Fibroblast of upper back skin (primary cell): ENCODE measurements around the gene ST6GALNAC6.
"Not testable (repeated sequence)": the region's sequence is repeated elsewhere in the genome, so short reads cannot be mapped to it uniquely, and the experiment has no call there.

Source experiments
- DNase-seq: peaks from one replicate; pipeline ENCODE4 v3.0.0-alpha.2; 2013

The ST6GALNAC6 gene

DNA sequence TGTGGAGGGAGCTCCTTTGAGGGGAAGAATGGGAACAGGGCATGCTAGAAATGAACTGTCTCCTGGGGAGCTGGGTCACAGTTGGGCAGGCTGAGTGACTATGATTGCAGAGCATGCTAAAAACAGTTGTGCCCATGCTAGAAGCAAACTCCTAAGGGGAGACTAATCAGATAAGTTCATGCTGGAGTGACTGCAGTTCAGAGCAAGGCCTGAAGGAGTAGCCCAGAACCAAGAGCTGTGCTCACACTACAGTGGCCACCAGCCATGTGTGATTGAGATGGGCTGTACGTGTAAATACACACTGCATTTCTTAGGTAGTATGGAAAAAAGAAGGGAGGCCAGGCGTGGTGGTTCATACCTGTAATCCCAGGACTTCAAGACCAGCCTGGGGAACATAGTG, 11.6 kb downstream of the ST6GALNAC6 start:
- DNase-seq = no peak

GRCh38 chr9:127886401-127886972, 12.9 kb downstream of the ST6GALNAC6 start:
- DNase-seq = no peak

- DNase-seq = no peak
These were observed 13.7 kb downstream of the ST6GALNAC6 start for GRCh38 chr9:127885508-127886281.

GRCh38 chr9:127884976-127885490, 14.4 kb downstream of the ST6GALNAC6 start:
- no peak for DNase-seq

GRCh38 chr9:127884427-127884911, 14.9 kb downstream of the ST6GALNAC6 start:
- no peak for DNase-seq

DNA sequence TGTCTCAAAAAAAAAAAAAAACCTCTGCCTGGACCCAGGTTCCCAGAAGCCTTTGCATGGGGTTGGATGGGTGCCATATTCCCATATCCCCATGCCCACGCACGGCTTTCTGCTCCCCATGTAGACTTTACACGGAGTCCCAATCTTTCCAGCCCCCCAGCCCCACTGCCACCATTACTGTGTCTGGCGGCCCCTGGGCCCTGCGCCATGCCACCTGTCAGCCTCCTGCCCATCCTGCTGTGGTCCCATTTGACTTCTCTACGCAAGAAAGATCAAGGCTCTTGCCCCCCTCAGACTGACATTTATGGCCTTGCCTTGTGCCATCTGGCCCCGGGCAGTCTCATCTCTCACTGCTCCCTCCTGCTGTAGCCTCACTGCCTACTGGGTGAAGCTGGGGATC, 15.4 kb downstream of the ST6GALNAC6 start:
- DNase-seq = no peak

- not testable (repeated sequence) for DNase-seq
These were observed 17.7 kb downstream of the ST6GALNAC6 start for GRCh38 chr9:127881715-127882114.

DNA sequence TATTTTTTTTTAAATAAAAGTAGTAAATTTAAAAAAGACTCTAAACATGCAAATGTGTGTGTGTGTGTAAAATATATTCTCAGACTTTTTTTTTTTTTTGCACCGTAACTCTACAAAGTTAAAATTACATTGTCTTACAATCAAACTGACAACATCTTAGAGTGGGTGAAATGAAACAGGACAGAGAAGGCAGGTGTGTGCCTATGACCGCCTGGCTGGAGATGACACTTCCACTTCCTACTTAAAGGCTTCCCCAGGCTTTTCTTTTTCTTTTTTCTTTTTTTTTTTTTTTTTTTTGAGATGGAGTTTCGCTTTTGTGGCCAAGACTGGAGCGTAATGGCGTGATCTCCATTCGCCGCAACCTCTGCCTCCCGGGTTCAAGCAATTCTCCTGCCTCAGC, 19.3 kb downstream of the ST6GALNAC6 start:
- no peak for DNase-seq

DNA sequence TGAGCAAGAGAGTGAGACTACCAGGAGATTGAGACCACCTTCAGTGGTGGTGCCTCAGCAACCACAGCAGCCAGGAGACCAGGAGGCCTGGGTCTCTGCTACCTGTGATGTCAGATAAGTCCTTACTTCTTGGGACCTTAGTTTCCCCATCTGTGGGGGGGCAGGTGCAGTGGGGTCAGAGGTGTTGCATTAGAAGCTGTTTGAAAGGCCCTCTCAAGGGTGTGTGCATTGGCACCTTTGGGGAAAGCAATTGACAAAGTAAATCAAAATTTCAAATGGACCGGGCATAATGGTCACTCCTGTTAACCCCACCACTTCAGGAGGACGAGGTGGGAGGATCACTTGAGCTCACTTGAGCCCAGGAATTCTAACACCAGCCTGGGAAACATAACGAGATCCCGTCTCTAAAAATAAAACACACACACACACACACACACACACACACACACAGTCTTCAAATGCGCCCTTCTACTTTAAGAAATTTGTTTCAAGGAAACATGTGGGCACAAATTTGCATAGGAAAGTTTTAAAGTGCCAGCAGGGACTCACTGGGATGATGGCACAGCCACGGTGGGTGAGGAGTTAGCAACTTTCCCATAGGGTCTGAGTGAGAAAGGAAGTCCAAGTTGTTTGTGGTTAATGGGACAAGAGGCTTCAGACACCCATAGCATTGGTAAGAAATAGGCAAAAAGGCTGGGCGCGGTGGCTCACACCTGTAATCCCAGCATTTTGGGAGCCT, 20.6 kb downstream of the ST6GALNAC6 start:
- no peak for DNase-seq

GRCh38 chr9:127878001-127878651, 21.3 kb downstream of the ST6GALNAC6 start:
- DNase-seq = no peak

GRCh38 chr9:127877566-127877998, 21.8 kb downstream of the ST6GALNAC6 start, which contains the start of gene AK1:
TSS of gene AK1 (minus strand) at chr9:127877675. CDS start at chr9:127874617, 3,058 bp downstream.
- peak; percentile 60 for DNase-seq

DNA sequence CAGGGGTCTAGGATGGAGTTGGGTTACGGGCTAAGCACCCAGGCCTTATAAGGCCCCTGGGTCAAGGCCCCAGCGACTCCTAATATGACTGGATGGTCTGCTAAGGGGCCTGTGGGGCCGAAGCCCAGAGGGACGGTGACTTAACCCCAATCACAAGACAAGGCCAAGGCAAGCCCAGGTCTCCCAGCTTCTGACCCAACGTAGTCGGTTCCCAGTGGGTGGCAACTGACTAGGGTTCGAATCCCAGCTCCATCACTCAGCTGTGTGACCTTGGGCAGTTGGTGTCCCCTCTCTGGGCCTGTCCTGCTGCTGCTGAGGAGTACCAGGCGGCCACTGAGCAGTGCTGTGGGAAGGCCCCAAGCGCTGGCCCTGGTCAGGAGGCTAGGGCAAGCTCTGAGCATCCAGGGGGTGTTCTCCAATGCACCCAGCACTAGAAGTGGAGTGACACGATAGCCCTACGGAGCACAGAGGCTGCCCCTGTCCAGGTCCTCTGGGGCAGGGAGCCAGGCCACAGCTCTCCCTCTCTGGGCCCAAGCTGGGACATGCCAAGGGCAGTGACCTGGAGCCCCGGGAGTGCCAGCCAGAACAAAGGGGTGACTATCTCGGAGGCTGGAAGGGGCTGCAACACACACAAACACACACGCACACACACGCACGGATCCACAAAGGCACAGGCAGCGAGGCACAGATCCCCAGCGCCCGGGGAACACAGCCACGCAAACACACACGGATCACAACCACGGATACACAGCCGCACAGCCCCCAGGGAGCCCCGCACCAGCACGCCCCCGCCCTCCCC, 22.4 kb downstream of the ST6GALNAC6 start:
- DNase-seq = no peak

- DNase-seq = no peak
These were observed 23.2 kb downstream of the ST6GALNAC6 start for GRCh38 chr9:127876026-127876763.

GRCh38 chr9:127875306-127875966, 24.0 kb downstream of the ST6GALNAC6 start:
- peak; percentile 69 for DNase-seq

DNA sequence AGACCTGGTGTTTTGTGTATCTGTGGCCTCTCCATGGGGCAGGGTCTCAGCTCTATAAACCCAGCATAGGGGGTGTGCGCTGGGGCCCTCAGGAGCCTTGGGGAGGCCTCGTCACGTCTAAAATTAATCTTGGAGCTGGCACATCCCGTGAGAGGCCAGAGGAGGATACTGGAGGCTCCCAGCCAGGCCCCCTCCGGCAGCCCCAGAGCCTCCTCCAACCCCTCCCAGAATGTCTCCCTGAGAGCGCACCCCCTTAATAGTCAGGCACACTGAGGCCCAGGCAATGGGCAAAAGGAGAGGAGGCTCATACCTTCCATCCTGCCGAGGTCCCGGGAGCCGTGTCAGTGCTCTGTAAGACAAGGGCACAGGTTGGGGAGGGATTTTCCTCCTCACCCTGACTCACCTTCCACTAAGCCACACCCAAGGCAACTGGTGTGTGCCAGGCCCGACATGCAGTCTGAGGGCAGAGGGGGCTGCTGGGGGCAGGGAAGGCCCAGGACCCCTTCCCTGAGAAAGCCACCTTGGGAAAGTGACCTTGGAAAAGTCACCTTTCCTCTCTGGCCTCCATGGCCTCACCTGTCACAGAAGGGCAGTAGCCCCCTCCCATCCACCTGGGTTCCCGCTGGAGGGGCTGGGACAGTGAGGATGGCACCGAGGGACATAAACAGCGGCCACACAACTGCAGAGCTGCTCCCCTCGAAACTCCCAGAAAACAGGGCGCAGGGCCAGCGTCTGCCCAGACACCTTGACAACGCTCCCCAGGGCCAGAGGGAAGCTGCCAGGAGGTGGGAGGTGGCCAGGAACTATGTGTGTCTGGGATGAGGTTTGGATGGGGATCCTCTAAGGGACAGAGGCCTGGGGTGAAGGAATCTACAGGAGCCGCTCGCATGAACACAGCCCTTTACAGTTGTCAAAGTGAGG, 24.8 kb downstream of the ST6GALNAC6 start:
- DNase-seq = no peak

DNA sequence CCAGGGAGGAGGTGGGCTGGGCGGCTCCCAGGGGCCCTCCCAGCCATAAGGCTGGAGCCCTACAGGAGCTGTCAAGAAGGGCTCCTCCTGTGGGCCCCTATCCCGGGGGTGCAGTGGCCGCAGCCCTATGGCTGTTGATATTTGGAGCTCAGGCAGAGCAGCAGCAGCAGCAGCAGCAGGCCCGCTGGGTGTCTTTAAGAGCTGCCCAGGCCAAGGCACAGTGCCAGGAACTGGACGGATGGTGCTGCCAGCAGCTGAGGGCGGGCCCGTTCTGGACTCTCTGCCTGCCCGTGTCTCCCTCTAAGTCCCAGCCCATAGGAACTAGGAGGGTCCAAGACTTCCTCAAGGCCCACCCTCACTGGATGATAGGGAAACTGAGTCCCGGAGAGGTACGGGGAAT, 25.5 kb downstream of the ST6GALNAC6 start:
- no peak for DNase-seq

DNA sequence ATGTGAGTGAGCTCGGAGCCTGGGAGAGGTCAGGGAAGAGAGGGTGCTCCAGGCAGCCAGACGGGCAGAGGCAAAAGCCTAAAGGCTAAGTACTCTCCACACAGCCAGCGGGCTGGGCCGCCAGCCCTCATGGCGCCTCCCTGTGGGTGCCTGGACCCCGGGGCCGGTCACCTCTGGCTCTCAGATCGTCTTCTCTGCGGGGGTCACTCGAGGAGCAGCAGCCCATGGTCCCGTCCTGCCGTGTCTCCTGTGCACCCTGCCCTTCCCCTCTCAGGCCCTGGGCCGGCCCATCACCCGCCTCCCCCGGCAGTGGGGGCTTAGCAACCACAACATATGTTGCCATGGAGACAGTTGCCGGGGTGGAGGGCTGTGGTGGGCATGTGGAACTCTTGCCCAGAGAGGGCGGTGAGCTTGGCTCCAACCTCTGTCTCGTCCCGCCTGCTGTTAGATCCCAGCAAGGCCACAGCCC, 26.1 kb downstream of the ST6GALNAC6 start:
- no peak for DNase-seq

- no peak for DNase-seq
These were observed 26.8 kb downstream of the ST6GALNAC6 start for GRCh38 chr9:127872369-127873222.
